GM12878 (cell line): ENCODE results near the gene WDR18. TPM values are rescaled to one million over a fixed set of nuclear protein-coding genes. Genes with fewer than 3 reads are reported as not detected.
A peak's percentile ranks its signal among the peaks of the same experiment; 100 is the strongest.

ENCODE experiments used
- ATAC-seq: fragments of 200-7000 bp; cut with Tn5 transposase; 3 replicates; pipeline ENCODE4 v1.9.1; 2020; ENCODE audit warnings: mild to moderate bottlenecking, moderate library complexity
- BruUV-seq: library from RNA; stranded (reverse); fragments of 400-500 nt; replicated peaks from 2 replicates; lab custom pipeline; 2021; lab: Mats Ljungman, UMichigan
- CTCF ChIA-PET: fragments of 300-600 bp; sonication (Branson Sonifier 250); formaldehyde crosslinking; extraction: SDS; loops from one replicate; lab custom pipeline; 2021; ENCODE audit warnings: inconsistent platforms; lab: Yijun Ruan, JAX
- POLR2A ChIA-PET: fragments of 350-600 bp; formaldehyde crosslinking; extraction: SDS; loops from one replicate; lab custom pipeline; 2021; ENCODE audit warnings: inconsistent platforms; lab: Charles Lee
- RAD21 ChIA-PET: fragments of 300-600 bp; sonication (Branson Sonifier 250); formaldehyde crosslinking; loops from one replicate; lab custom pipeline; 2023; ENCODE audit warnings: antibody characterized with exemption; ENCODE audit not compliant: unreplicated experiment; lab: Charles Lee
- SMC1A ChIA-PET: fragments of 300-600 bp; sonication (Branson Sonifier 250); formaldehyde crosslinking; loops from one replicate; lab custom pipeline; 2023; ENCODE audit not compliant: unreplicated experiment, uncharacterized antibody; lab: Charles Lee
- DNase-seq: peaks from one replicate; pipeline ENCODE4 v3.0.0-alpha.2; 2011; ENCODE audit warnings: low read depth, low spot score
- FAIRE-seq: peaks from 3 replicates; lab custom pipeline; 2011; peaks lifted over from hg19 to GRCh38; lab: Jason Lieb, UNC
- H2AFZ ChIP-seq: 2 replicates; pipeline ENCODE4 v1.6.0; 2011; ENCODE audit warnings: low read depth, low read length, control low read depth; ENCODE audit not compliant: control insufficient read depth
- H3K27ac ChIP-seq: 2 replicates; pipeline ENCODE4 v1.5.1; 2011; ENCODE audit warnings: control low read depth; ENCODE audit not compliant: control insufficient read depth, insufficient read depth
- H3K27me3 ChIP-seq, 2 experiments: replicated peaks in 1 of 2; 2 replicates each; pipeline versions ENCODE4 v1.6.0 to v1.6.1; 2011; ENCODE audit warnings: low read length in 1 of 2; ENCODE audit not compliant: control insufficient read depth in 2 of 2, insufficient read depth in 2 of 2
- H3K36me3 ChIP-seq, 2 experiments: 2 replicates each; pipeline ENCODE4 v1.5.1; 2011; ENCODE audit warnings: low read length in 1 of 2; ENCODE audit not compliant: control insufficient read depth in 2 of 2, insufficient read depth in 2 of 2
- H3K4me1 ChIP-seq: 2 replicates; pipeline ENCODE4 v1.6.1; 2011; ENCODE audit warnings: mild to moderate bottlenecking, low read length, moderate library complexity, mixed read lengths; ENCODE audit not compliant: control insufficient read depth, insufficient read depth
- H3K4me2 ChIP-seq: 2 replicates; pipeline ENCODE4 v1.6.0; 2011; ENCODE audit warnings: control low read depth; ENCODE audit not compliant: control insufficient read depth, insufficient read depth
- H3K4me3 ChIP-seq: fragments of 200-600 bp; sonication (generic); 2 replicates; pipeline ENCODE4 v1.5.1; 2016
- H3K79me2 ChIP-seq: 2 replicates; pipeline ENCODE4 v1.6.0; 2011; ENCODE audit warnings: low read length; ENCODE audit not compliant: control insufficient read depth, insufficient read depth
- H3K9ac ChIP-seq: 2 replicates; pipeline ENCODE4 v1.8.0; 2011; ENCODE audit warnings: low read length, control low read depth, mixed read lengths; ENCODE audit not compliant: control insufficient read depth, insufficient read depth
- H3K9me3 ChIP-seq: replicated peaks from 3 replicates; pipeline ENCODE4 v1.5.1; 2011; ENCODE audit warnings: mild to moderate bottlenecking, low read length; ENCODE audit not compliant: control insufficient read depth, insufficient read depth
- H4K20me1 ChIP-seq: 2 replicates; pipeline ENCODE4 v1.6.0; 2011; ENCODE audit not compliant: control insufficient read depth, insufficient read depth
- FOXK2 ChIP-seq: fragments of 450-650 bp; IDR thresholded peaks from 2 replicates; pipeline ENCODE4 v1.6.1; 2017; ENCODE audit warnings: mild to moderate bottlenecking, moderate library complexity
- MYC ChIP-seq: IDR thresholded peaks from 2 replicates; pipeline ENCODE4 v1.6.1; 2011; ENCODE audit warnings: mild to moderate bottlenecking, low read length, moderate library complexity, inconsistent platforms; ENCODE audit not compliant: insufficient read depth, insufficient replicate concordance, insufficient read length, severe bottlenecking
- NFXL1 ChIP-seq: fragments of 450-650 bp; IDR thresholded peaks from 2 replicates; pipeline ENCODE4 v1.6.1; 2017; ENCODE audit warnings: antibody characterized with exemption, mild to moderate bottlenecking, borderline replicate concordance
- POLR2A ChIP-seq: IDR thresholded peaks from 2 replicates; pipeline ENCODE4 v1.6.1; 2011; ENCODE audit warnings: low read depth, mild to moderate bottlenecking, low read length
- STAT1 ChIP-seq: fragments of 450-650 bp; conservative IDR thresholded peaks from 2 replicates; pipeline ENCODE4 v1.6.1; 2014; ENCODE audit warnings: antibody characterized with exemption, mild to moderate bottlenecking
- TCF12 ChIP-seq: IDR thresholded peaks from 2 replicates; pipeline ENCODE4 v1.6.1; 2011; ENCODE audit warnings: low read depth, mild to moderate bottlenecking, low read length
- WGBS: methylation state at CpG from one replicate; pipeline ENCODE4 v1.1.6; 2016; ENCODE audit warnings: low lambda C conversion rate; ENCODE audit not compliant: insufficient replicate concordance, insufficient coverage; ENCODE audit errors: missing lambda C conversion rate; 5-methylcytosine and 5-hydroxymethylcytosine counted together
- in situ Hi-C: fragments of 300-500 bp; cut with MboI; formaldehyde crosslinking; loops from 9 replicates; pipeline ENCODE4 v1.14.3; 2018; ENCODE audit warnings: mixed read lengths
- intact Hi-C: fragments of 100-400 bp; cut with micrococcal nuclease; formaldehyde crosslinking; loops from one replicate; pipeline ENCODE4 v1.14.2; 2022; ENCODE audit not compliant: unreplicated experiment
- polyA plus RNA-seq, 11 experiments: library from polyadenylated mRNA; depleted of rRNA in 4 of 11; unstranded in 6 of 11; stranded (reverse) in 5 of 11; fragments of >200 nt; fragmentation: Nextera tagmentation in 4 of 11; fragmentation: Illumina TruSeq in 1 of 11; extraction: Ambion mirVana in 4 of 11; extraction: Trizol in 1 of 11; gene quantifications; 1 replicate in 1 of 11; 2 replicates in 10 of 11; pipeline versions ENCODE4 v1.2.1 to v1.2.3, GENCODE V29; 2011 to 2016; ENCODE audit warnings: inconsistent platforms in 2 of 11, missing spikeins in 2 of 11, low read depth in 1 of 11
- total RNA-seq, 4 experiments: library from RNA; depleted of rRNA in 3 of 4; stranded (reverse); fragments of >200 nt in 3 of 4; fragmentation: Illumina TruSeq in 1 of 4; extraction: Trizol in 1 of 4; gene quantifications; 2 replicates each; pipeline versions ENCODE4 v1.2.1 to v1.2.3, GENCODE V29; 2013 to 2021

The WDR18 gene
- total and polyA plus RNA-seq, 10 of the 15 experiments (the other 5 are each of a cell fraction or from before 2014, with no cell fraction given) = 3.0 to 206 (median 62.3) TPM

DNA sequence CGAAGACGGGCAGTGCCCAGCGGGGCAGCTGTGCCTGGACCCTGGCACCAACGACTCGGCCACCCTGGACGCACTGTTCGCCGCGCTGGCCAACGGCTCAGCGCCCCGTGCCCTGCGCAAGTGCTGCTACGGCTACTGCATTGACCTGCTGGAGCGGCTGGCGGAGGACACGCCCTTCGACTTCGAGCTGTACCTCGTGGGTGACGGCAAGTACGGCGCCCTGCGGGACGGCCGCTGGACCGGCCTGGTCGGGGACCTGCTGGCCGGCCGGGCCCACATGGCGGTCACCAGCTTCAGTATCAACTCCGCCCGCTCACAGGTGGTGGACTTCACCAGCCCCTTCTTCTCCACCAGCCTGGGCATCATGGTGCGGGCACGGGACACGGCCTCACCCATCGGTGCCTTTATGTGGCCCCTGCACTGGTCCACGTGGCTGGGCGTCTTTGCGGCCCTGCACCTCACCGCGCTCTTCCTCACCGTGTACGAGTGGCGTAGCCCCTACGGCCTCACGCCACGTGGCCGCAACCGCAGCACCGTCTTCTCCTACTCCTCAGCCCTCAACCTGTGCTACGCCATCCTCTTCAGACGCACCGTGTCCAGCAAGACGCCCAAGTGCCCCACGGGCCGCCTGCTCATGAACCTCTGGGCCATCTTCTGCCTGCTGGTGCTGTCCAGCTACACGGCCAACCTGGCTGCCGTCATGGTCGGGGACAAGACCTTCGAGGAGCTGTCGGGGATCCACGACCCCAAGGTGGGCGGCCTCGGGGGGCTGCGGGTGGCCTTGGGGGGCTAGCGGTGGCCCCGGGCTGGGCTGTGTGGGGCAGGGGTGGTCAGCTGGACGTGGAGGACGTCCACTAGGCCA lies 20.9 kb downstream of the WDR18 start:
- TF ChIP-seq STAT1 (no peak), FOXK2 (no peak), POLR2A (0 out of 2 replicates have a peak, but pooled peaks have one; percentile 18), TCF12 (no peak), NFXL1 (no peak), MYC (no peak)
- in situ Hi-C loops = no loop called here
- no TSS peak for BruUV-seq

More for the DNA sequence above, 20.9 kb downstream of the WDR18 start:
- ChIA-PET POLR2A (interaction anchor here (0.6 kb wide), 1 partner anchor 90 kb away, joined by 5 read pairs; no protein-coding TSS in a partner anchor), RAD21 (no interaction called here), CTCF (no interaction called here), SMC1A (no interaction called here)
- Histone ChIP-seq H3K4me2 (no peak overlapping the region), H3K27me3 (peaks cover 3 to 5% of the 10 kb centered on the region in 2 experiments; a peak in 3 of 4 replicates), H3K9ac (no peak overlapping the region), H2AFZ (no peak overlapping the region), H3K79me2 (no peaks in the 10 kb centered on the region), H3K27ac (no peak overlapping the region), H3K4me3 (no peak overlapping the region), H3K4me1 (no peaks in the 10 kb centered on the region), H4K20me1 (no peaks in the 10 kb centered on the region), H3K36me3 (peaks cover 0 to 6% of the 10 kb centered on the region in 2 experiments; a peak in 3 of 4 replicates), H3K9me3 (no peaks in the 10 kb centered on the region)
- intact Hi-C loops = no loop called here
- FAIRE-seq (no peak), DNase-seq (no peak), ATAC-seq (no peak)
- WGBS = 93% methylated on average over 65 of the region's 70 CpGs
